Skin of body (tissue), 2 donors: ENCODE measurements around the gene SSBP2. TPM values are rescaled to one million over a fixed set of nuclear protein-coding genes. Genes with fewer than 3 reads are reported as not detected.

ENCODE experiments used
- DNase-seq: peaks from one replicate; lab custom pipeline; 2025; lab: John Stamatoyannopoulos, UW
- total RNA-seq: library from RNA; depleted of rRNA; stranded (reverse); fragments of >200 nt; gene quantifications from one replicate; pipeline ENCODE4 v1.2.3, GENCODE V29; 2014

Gene SSBP2
- total RNA-seq, 1 donor from 2014 or later, result 57.7 TPM

- no peak for DNase-seq
Measured at GRCh38 chr5:81767097-81767496, 16.2 kb upstream of the SSBP2 start.

- no peak for DNase-seq
Measured at GRCh38 chr5:81766611-81767010, 15.7 kb upstream of the SSBP2 start.

- DNase-seq, result no peak
Measured at GRCh38 chr5:81763294-81763928, 12.5 kb upstream of the SSBP2 start.

GRCh38 chr5:81762853-81763252, 12.0 kb upstream of the SSBP2 start:
- no peak for DNase-seq

GRCh38 chr5:81762401-81762800, 11.5 kb upstream of the SSBP2 start:
- no peak for DNase-seq

DNA sequence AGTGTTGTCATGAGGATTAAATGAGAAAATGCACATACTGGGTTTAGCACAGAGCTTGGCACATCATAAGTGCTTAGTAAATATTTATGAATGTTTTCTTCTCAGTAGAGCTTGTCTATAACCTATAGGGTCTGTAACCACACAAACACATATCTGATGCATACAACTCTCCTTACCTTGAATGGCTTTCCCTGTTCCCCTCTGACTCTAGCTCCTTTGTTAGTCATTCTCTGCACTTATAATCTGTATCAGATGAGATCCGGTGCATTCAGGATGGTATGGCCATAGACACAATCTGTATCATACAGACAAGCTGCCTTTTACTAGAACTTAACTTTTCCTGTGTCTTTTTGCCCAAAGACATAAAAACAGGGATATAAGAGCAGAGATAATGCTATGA, 11.1 kb upstream of the SSBP2 start:
- DNase-seq, result no peak

DNA sequence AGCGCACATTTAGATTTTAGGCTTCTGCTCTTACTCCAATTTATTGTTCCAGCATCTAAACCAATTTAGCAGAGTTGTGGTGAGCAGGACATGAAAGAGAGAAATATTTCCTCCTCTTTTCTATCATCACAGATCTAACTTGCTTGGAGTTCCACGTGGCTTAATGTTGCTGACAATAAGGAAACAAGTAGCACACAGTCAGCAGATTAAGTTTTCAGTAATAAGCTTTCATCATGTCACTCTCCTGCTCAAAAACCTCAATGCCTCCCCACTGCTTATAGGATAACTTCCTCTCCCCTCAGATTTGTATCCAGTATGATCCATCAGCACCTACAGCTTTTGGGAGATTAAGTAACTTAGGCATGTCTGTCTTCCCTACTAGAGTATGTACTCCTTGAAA, 10.4 kb upstream of the SSBP2 start:
- no peak for DNase-seq

DNA sequence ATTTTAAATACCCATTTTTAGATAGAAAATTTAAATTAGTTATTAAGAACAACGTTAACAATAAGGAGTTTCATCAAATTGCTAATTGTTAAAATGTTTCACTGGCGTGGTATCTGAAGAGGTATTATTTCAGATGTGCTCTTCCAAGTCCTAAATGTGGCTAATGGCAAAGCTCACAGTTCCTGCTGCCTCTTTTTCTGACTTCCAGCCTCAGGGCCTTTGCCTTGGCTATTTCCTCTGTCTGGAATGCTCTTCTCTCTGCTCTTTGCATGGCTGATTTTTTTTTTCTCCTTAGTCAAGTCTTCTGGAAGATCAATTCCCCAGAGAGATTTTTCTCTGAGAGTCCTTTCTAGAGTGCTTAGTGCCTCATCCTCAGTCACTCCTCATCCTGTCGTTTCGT, 9.6 kb upstream of the SSBP2 start:
- DNase-seq, result no peak

DNA sequence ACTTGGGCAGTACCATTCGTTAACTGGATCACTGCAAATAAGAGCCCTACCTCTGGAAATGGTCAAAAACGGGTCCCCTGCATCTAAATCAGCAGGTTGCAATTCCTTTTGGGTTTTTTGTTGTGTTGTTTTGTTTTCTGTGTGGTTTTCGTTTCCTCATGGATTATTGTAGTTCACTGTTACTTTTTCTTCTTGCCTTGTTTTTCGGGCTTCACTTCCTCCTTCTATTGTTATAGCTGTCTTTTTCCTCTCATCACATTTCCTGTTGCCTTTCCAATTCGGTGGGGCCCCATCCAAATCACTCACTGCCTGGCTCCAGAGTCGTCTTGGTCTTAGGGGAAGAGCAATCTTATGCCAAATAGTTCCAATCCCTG, 8.7 kb upstream of the SSBP2 start:
- DNase-seq, result no peak

GRCh38 chr5:81757404-81757803, 6.5 kb upstream of the SSBP2 start:
- DNase-seq, result no peak

GRCh38 chr5:81756016-81756415, 5.1 kb upstream of the SSBP2 start:
- peak; percentile 28 for DNase-seq

- DNase-seq, result no peak
Measured at GRCh38 chr5:81755320-81755719, 4.4 kb upstream of the SSBP2 start.

GRCh38 chr5:81754621-81755020, 3.7 kb upstream of the SSBP2 start:
- DNase-seq, result no peak

DNA sequence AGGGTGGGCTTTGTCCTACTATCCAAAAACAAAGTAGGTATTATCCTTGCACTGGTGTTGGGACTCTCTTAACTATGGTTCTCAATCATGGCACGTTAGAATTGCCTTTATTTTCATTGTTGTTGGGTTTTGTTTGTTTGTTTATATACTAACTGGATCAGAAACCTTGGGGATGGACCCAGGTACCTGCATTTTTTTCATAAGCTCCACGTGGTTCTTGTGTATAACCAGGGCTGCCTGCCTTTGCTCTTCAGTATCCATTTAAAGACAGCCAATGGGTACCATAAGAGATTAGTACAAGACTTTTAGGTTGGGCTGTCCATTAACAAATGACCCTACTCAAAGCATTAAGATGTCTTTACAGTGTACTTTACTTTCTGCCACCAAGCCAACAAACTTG, 2.5 kb upstream of the SSBP2 start:
- no peak for DNase-seq

- DNase-seq, result no peak
Measured at GRCh38 chr5:81752644-81752963, 1.7 kb upstream of the SSBP2 start.

DNA sequence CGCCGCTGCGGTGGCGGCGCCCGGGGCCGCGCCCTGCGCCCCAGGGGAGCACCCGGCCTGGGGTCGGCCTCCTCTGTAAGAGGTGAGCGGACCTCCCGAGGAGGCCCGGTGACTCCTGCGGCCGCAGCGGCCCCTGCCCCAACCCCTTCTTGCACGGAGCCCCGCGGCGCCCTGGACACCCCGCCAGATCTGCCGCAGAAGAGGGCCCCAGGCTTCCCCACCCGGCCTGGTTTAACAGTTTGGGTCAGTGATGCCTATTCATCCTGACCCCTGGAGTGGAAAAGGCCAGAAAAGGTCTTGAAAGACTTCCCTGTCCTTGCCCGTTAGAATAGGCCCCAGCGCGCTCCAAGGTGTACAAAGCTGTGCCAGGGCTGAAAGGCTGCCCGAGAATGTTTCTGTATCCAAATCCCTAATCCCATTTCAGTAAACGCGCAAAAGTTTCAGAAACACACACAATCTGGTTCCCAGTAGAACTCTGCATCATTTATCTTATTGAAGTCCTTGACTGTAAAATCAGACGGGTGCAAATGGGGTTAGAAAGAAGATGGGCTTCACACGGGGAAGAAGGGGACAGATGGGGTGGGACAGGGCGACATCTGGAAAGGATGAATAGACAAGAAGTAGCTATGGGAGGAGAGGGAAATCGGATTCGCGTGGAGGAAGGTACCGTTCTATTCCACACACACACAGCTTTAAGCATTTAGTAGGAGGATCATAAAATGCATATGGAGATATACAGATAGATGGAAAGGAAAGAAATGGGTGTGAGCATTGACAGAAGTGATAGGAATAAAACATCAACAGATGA, 1.1 kb upstream of the SSBP2 start:
- DNase-seq, result no peak

GRCh38 chr5:81750308-81751008, 439 bp downstream of the SSBP2 start:
- DNase-seq, result no peak

DNA sequence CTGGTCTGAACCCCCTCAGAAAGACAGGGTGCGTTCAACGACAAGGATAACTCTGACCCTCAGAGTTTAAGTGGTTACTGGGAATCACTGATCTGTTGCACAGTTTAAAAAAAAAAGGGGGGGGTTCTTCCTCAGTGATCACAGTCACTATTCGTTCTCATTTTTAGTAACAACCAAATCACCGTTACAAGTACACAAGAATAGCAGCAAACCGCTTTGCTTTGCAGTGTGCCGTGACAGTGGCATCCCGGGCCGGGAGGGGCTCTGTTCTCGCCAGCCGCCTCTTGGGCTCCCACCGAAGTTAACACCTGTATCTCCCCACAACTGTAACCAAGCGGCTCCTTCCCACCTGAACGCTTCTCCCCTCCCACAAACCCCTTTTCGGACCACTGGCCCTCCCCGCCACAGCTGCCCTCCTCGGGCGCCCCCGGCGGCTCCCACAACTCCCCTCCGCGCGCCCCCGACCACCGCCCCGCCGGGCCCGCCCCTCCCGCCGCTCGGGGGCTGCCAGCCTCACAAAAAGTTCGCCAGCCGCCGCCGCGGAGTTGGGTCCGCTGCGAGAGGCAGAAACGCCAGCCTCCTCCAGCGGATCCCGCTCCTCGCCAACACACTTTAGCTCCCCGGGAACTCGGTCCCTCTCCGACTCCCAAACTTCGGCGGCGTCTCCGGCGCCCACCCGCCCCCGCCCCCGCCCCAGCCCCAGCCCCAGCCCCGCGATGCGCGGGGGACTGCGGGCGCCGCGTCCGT, 1.2 kb downstream of the SSBP2 start:
- no peak for DNase-seq

DNA sequence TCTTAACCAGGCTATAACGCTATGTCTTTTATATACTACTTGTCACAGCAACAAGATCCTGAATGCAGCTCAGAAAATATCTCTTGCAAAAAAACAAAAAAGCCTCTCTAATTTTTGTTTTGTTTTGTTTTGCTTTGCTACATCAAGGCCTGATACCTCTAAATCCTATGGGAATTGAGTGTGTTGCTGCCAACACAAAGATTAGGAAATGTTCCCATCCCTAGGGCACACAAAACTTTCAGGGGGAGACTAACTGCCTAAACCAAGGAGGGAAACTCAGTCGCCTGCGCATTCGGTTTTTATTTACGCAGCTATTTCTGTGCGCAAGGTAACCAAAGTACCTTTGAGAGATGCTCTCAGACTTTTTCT, 1.7 kb downstream of the SSBP2 start:
- DNase-seq, result no peak

GRCh38 chr5:81748556-81748955, 2.3 kb downstream of the SSBP2 start:
- no peak for DNase-seq

GRCh38 chr5:81747030-81747429, 3.9 kb downstream of the SSBP2 start:
- no peak for DNase-seq

- DNase-seq, result no peak
Measured at GRCh38 chr5:81740758-81741157, 10.1 kb downstream of the SSBP2 start.
